H1 (cell line): Measurements from ENCODE around the gene CACNA2D3. TPM values are rescaled to one million over a fixed set of nuclear protein-coding genes. Genes with fewer than 3 reads are reported as not detected.
"Not testable (repeated sequence)": the region's sequence is repeated elsewhere in the genome, so short reads cannot be mapped to it uniquely, and the experiment has no call there.

ENCODE experiments used
- CTCF ChIA-PET: fragments of 300-600 bp; sonication (Branson Sonifier 250); formaldehyde crosslinking; loops from one replicate; lab custom pipeline; 2021; ENCODE audit not compliant: partially characterized antibody; lab: Charles Lee
- POLR2A ChIA-PET: fragments of 300-600 bp; sonication (Branson Sonifier 250); formaldehyde crosslinking; loops from one replicate; lab custom pipeline; 2021; ENCODE audit warnings: inconsistent platforms; ENCODE audit not compliant: partially characterized antibody; lab: Charles Lee
- DNase-seq, 2 experiments: peaks; one replicate each; pipeline versions ENCODE4 v3.0.0 to v3.0.0-alpha.2; 2010 to 2022; ENCODE audit warnings: low spot score in 2 of 2, low read depth in 1 of 2, mixed read lengths in 1 of 2
- FAIRE-seq: peaks from 2 replicates; lab custom pipeline; 2011; peaks lifted over from hg19 to GRCh38; lab: Jason Lieb, UNC
- H2AFZ ChIP-seq: 2 replicates; pipeline ENCODE4 v1.8.1; 2012; ENCODE audit warnings: low read length, inconsistent platforms
- H2AK5ac ChIP-seq: 2 replicates; pipeline ENCODE4 v1.6.1; 2013; ENCODE audit warnings: low read depth, low read length
- H2BK120ac ChIP-seq: replicated peaks from 2 replicates; pipeline ENCODE3; 2013; ENCODE audit warnings: low read depth, low read length, inconsistent platforms
- H2BK12ac ChIP-seq: 2 replicates; pipeline ENCODE4 v1.6.1; 2013; ENCODE audit warnings: low read depth, low read length
- H2BK15ac ChIP-seq: 2 replicates; pipeline ENCODE4 v1.6.1; 2013; ENCODE audit warnings: low read length
- H2BK20ac ChIP-seq: 2 replicates; pipeline ENCODE4 v1.6.1; 2013; ENCODE audit warnings: low read length
- H2BK5ac ChIP-seq: 2 replicates; pipeline ENCODE4 v1.6.1; 2013; ENCODE audit warnings: low read depth, low read length
- H3K14ac ChIP-seq: 2 replicates; pipeline ENCODE4 v1.6.1; 2013; ENCODE audit warnings: inconsistent platforms; ENCODE audit not compliant: insufficient read length
- H3K18ac ChIP-seq: 2 replicates; pipeline ENCODE4 v1.6.1; 2013; ENCODE audit warnings: low read length; ENCODE audit errors: extremely low read depth
- H3K23ac ChIP-seq: 2 replicates; pipeline ENCODE4 v1.6.1; 2013; ENCODE audit warnings: inconsistent platforms; ENCODE audit not compliant: insufficient read length
- H3K23me2 ChIP-seq: 2 replicates; pipeline ENCODE4 v1.6.1; 2013; ENCODE audit warnings: low read depth, low read length
- H3K27ac ChIP-seq: 2 replicates; pipeline ENCODE4 v1.6.1; 2011; ENCODE audit warnings: low read depth, low read length, inconsistent platforms
- H3K27me3 ChIP-seq, 4 experiments: replicated peaks in 1 of 4; 1 replicate in 1 of 4; 2 replicates in 3 of 4; pipeline versions ENCODE4 v1.6.1 to v1.8.1; 2011 to 2013; ENCODE audit warnings: low read length in 3 of 4, mild to moderate bottlenecking in 3 of 4, inconsistent platforms in 2 of 4, mixed read lengths in 2 of 4, moderate library complexity in 1 of 4; ENCODE audit not compliant: control insufficient read depth in 3 of 4, insufficient read depth in 3 of 4; ENCODE audit errors: extremely low read depth in 1 of 4
- H3K36me3 ChIP-seq, 4 experiments: 2 replicates each; pipeline versions ENCODE4 v1.6.1 to v1.8.1; 2011 to 2013; ENCODE audit warnings: mild to moderate bottlenecking in 4 of 4, low read length in 3 of 4, moderate library complexity in 2 of 4, control low read depth in 1 of 4, inconsistent platforms in 1 of 4; ENCODE audit not compliant: insufficient read depth in 4 of 4, control insufficient read depth in 2 of 4
- H3K4ac ChIP-seq: replicated peaks from 2 replicates; pipeline ENCODE3; 2013; ENCODE audit warnings: low read length, low read depth, mixed read lengths, inconsistent platforms; ENCODE audit not compliant: insufficient read length
- H3K4me1 ChIP-seq, 4 experiments: replicated peaks in 1 of 4; 1 replicate in 1 of 4; 2 replicates in 3 of 4; pipeline versions ENCODE4 v1.6.1 to v1.8.1; 2011 to 2013; ENCODE audit warnings: low read length in 3 of 4, inconsistent platforms in 2 of 4, mixed read lengths in 1 of 4; ENCODE audit not compliant: insufficient read depth in 4 of 4, control insufficient read depth in 3 of 4
- H3K4me2 ChIP-seq, 2 experiments: 2 replicates each; pipeline versions ENCODE4 v1.6.1 to v1.8.1; 2011 to 2013; ENCODE audit warnings: low read depth in 2 of 2, low read length in 2 of 2, control low read depth in 1 of 2, inconsistent platforms in 1 of 2, mild to moderate bottlenecking in 1 of 2; ENCODE audit not compliant: insufficient read depth in 1 of 2
- H3K4me3 ChIP-seq, 4 experiments: fragments of 200-600, 300-600 bp in 1 of 4; sonication (generic), shearing (Covaris generic), sonication (Bioruptor Twin) in 1 of 4; 2 replicates each; pipeline versions ENCODE4 v1.5.1 to v1.8.1; 2011 to 2016; ENCODE audit warnings: low read length in 4 of 4, low read depth in 3 of 4, control low read depth in 2 of 4, inconsistent platforms in 2 of 4, mild to moderate bottlenecking in 2 of 4, mixed read lengths in 1 of 4, moderate library complexity in 1 of 4; ENCODE audit not compliant: insufficient read depth in 2 of 4; ENCODE audit errors: extremely low read depth in 1 of 4
- H3K56ac ChIP-seq: replicated peaks from 2 replicates; pipeline ENCODE3; 2013; ENCODE audit warnings: low read depth, mild to moderate bottlenecking, mixed read lengths, low read length, inconsistent platforms; ENCODE audit not compliant: insufficient read length
- H3K79me1 ChIP-seq: 2 replicates; pipeline ENCODE4 v1.6.1; 2013; ENCODE audit warnings: low read depth, low read length, control low read depth
- H3K79me2 ChIP-seq, 2 experiments: 2 replicates each; pipeline versions ENCODE4 v1.6.1 to v1.8.1; 2012 to 2013; ENCODE audit warnings: low read length in 2 of 2, mild to moderate bottlenecking in 2 of 2, inconsistent platforms in 1 of 2; ENCODE audit not compliant: insufficient read depth in 2 of 2, control insufficient read depth in 1 of 2
- H3K9ac ChIP-seq, 4 experiments: replicated peaks in 1 of 4; 1 replicate in 1 of 4; 2 replicates in 3 of 4; pipeline versions ENCODE4 v1.6.1 to v1.8.1; 2011 to 2013; ENCODE audit warnings: low read depth in 3 of 4, low read length in 3 of 4, control low read depth in 2 of 4, mild to moderate bottlenecking in 2 of 4, moderate library complexity in 2 of 4, inconsistent platforms in 1 of 4; ENCODE audit errors: extremely low read depth in 1 of 4
- H3K9me3 ChIP-seq, 2 experiments: 2 replicates each; pipeline versions ENCODE4 v1.6.1 to v1.8.1; 2012 to 2013; ENCODE audit warnings: mild to moderate bottlenecking in 2 of 2, moderate library complexity in 2 of 2, control low read depth in 1 of 2, inconsistent platforms in 1 of 2, low read depth in 1 of 2, low read length in 1 of 2, mixed read lengths in 1 of 2; ENCODE audit not compliant: insufficient read depth in 2 of 2
- H4K20me1 ChIP-seq, 2 experiments: replicated peaks in 1 of 2; 2 replicates each; pipeline versions ENCODE3 to v1.8.1; 2011 to 2013; ENCODE audit warnings: inconsistent platforms in 2 of 2, low read length in 2 of 2, mild to moderate bottlenecking in 1 of 2; ENCODE audit not compliant: insufficient read depth in 2 of 2, control insufficient read depth in 1 of 2
- H4K5ac ChIP-seq: 2 replicates; pipeline ENCODE4 v1.6.1; 2013; ENCODE audit warnings: low read length, low read depth, mixed read lengths, inconsistent platforms; ENCODE audit not compliant: insufficient read length
- H4K8ac ChIP-seq: 2 replicates; pipeline ENCODE4 v1.8.0; 2013; ENCODE audit warnings: mild to moderate bottlenecking, moderate library complexity, low read length, inconsistent platforms; ENCODE audit not compliant: insufficient read depth; ENCODE audit errors: extremely low read depth
- H4K91ac ChIP-seq: replicated peaks from 2 replicates; pipeline ENCODE3; 2013; ENCODE audit warnings: low read length, mixed read lengths, inconsistent platforms; ENCODE audit not compliant: insufficient read length
- WGBS, 2 experiments: shearing (Covaris generic) in 1 of 2; methylation state at CpG; one replicate each; pipeline versions ENCODE4 v1.1.6 to v1.1.7; 2013 to 2015; ENCODE audit warnings: low lambda C conversion rate in 2 of 2, mixed read lengths in 2 of 2, inconsistent platforms in 1 of 2, low coverage in 1 of 2, missing lambda C conversion rate in 1 of 2; ENCODE audit not compliant: insufficient replicate concordance in 2 of 2, insufficient coverage in 1 of 2, insufficient read length in 1 of 2; ENCODE audit errors: extremely low coverage in 1 of 2, missing lambda C conversion rate in 1 of 2; 5-methylcytosine and 5-hydroxymethylcytosine counted together
- polyA plus RNA-seq, 7 experiments: library from polyadenylated mRNA; depleted of rRNA in 3 of 7; stranded (reverse) in 5 of 7; unstranded in 2 of 7; fragments of >200 nt in 5 of 7; fragments of 200-250 nt in 2 of 7; gene quantifications; 1 replicate in 5 of 7; 2 replicates in 1 of 7; 4 replicates in 1 of 7; pipeline versions ENCODE4 v1.2.1 to v1.2.3, GENCODE V29; 2011 to 2013; ENCODE audit warnings: missing spikeins in 2 of 7, mixed read lengths in 2 of 7
- total RNA-seq: library from RNA; stranded (reverse); fragmentation: NEBNext Ultra II Directional; extraction: Animal tissue kit (Norgen Biotek cat#: 25700); gene quantifications from 2 replicates; pipeline ENCODE4 v1.2.1, GENCODE V29; 2021

Gene CACNA2D3
- total and polyA plus RNA-seq, 2 of the 8 experiments (the other 6 are each of a cell fraction or from before 2014, with no cell fraction given) = 1.5 to 1.8 TPM

DNA sequence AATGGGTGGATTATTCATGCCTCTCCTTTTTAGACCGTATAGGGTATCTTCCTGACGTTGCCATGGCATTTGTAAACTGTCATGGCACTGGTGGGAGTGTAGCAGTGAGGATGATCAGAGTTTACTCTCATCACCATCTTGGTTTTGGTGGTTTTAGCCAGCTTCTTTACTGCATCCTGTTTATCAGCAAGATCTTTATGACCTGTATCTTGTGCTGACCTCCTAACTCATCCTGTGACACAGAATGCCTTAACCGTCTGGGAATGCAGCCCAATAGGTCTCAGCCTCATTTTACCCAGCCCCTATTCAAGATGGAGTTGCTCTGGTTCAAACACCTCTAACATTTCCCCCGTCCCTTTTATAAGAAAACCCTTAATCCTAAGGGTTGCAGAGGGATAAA lies 855.6 kb downstream of the CACNA2D3 start:
- H2BK12ac ChIP-seq, H3K4me2 ChIP-seq, H2BK5ac ChIP-seq, H3K4me1 ChIP-seq, POLR2A ChIA-PET, H3K18ac ChIP-seq, H2AFZ ChIP-seq, H3K4me3 ChIP-seq, H2BK120ac ChIP-seq, H2AK5ac ChIP-seq, H3K36me3 ChIP-seq, H3K23ac ChIP-seq, H3K9me3 ChIP-seq, H2BK15ac ChIP-seq, H3K56ac ChIP-seq, H4K8ac ChIP-seq, H3K79me1 ChIP-seq, H3K79me2 ChIP-seq, H3K23me2 ChIP-seq, H3K9ac ChIP-seq, FAIRE-seq, H4K20me1 ChIP-seq, H3K4ac ChIP-seq, H2BK20ac ChIP-seq, DNase-seq, H3K27ac ChIP-seq, H3K27me3 ChIP-seq, H4K91ac ChIP-seq, H3K14ac ChIP-seq, H4K5ac ChIP-seq: not testable (repeated sequence)
- CTCF ChIA-PET = interaction anchor here (0.7 kb wide), 1 partner anchor 429 kb away, joined by 3 read pairs; no protein-coding TSS in a partner anchor
- 81% methylated on average over 4 of the region's 4 CpGs; no CpG with 5 or more reads in 1 of the 2 experiments for WGBS, 2 experiments
